GM18499 (cell line): ENCODE results near the gene TTN.

Experiments
- ATAC-seq: cut with Tn5 transposase; IDR thresholded peaks from one replicate; pipeline ENCODE4 v1.9.1; 2021; ENCODE audit warnings: moderate number of reproducible peaks; ENCODE audit not compliant: insufficient read depth, unreplicated experiment

The TTN gene

DNA sequence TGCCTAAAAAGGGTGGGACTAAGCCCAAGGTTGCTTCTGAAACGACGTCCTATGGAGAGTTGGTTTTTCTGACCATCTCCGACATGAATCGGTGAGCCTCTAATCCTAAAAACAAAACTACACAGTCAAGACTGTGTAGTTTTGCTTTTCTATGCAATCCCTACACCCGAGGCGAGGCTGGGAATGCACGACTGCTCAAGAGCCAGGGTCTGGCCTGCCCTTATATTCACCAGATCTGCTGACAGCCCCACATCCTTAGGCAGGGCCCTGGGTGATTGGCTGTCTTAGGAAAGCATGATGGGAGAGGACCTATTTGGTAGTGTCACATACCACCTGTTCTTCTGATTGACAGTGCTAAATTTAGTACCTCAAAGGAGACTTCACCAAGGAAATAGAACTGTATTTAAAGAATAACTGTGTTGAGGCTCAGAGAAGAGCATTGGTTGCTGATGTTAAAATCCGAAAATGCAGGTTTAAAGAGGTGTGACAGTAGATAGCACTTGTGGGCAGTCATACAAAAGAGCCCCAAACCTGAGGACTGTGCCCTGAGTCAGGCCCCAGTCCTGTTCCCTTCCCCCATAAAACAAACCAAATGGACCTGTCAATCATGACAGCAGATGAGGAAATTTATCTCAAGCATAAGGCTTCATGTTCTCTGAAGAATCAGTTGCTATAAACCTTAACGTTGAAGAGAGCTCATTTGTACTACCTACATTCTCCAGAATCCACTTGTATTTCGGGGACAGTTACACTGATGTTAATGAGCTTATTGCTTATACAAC lies at the start of gene TTN:
Gene TTN (minus strand): TSS at position 197 of the 782 bp plus-strand sequence. CDS start 2,781 bp downstream, outside the sequence.
- ATAC-seq: no peak

DNA sequence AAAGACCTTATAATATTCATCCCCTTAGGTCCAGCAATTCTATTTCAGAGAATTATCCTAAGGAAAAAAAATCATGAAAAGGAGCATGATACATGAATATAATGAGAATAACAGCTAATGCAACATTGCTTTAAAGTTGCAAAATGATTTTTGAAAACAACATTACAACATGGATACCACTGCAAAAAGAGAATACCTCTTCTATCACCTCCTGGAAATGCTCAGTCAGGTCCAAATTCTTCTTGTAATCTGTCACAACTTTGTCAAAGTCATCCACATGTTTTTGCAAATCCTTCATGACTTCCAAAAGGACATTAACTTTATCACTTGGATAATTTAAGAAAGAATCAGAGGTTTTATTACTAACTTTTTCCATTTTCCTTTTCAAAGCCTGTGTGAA lies 47.9 kb upstream of the TTN start:
- ATAC-seq: no peak

DNA sequence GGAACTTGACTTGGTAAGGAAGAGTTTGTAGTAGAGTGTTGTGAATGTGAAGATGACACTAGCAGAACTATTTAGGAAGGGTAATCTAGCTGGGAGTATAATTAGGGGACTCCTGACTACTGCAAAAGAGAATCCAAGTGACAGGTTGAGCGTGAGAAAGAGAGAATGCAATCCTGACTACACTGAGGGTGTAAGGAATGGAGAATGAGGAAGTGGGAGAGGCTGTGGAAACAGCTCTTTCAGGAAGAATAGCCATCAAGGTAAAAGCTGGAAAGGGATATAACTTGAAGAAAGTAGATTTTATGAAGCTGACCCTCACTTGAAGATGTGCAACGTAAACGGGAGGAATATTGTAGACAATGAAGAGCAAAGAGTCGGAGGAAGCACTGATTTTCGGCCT lies 41.1 kb upstream of the TTN start:
- ATAC-seq: no peak

DNA sequence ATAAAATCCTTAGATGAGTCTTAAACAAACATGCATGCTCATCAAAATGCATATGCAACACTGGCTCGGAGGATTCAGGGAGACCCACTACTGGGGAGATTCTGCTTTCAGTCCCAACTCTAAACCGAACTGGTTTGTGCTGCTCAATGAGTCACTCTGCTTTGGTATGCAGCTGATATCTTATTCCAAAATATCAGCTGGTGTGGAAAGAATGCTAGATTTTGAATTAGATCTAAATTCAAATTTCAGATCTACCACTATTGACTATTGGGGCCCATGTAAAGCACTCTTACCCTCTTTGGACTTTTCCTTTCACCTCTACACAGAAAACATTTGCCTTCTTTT lies 39.2 kb upstream of the TTN start:
- no peak for ATAC-seq

DNA sequence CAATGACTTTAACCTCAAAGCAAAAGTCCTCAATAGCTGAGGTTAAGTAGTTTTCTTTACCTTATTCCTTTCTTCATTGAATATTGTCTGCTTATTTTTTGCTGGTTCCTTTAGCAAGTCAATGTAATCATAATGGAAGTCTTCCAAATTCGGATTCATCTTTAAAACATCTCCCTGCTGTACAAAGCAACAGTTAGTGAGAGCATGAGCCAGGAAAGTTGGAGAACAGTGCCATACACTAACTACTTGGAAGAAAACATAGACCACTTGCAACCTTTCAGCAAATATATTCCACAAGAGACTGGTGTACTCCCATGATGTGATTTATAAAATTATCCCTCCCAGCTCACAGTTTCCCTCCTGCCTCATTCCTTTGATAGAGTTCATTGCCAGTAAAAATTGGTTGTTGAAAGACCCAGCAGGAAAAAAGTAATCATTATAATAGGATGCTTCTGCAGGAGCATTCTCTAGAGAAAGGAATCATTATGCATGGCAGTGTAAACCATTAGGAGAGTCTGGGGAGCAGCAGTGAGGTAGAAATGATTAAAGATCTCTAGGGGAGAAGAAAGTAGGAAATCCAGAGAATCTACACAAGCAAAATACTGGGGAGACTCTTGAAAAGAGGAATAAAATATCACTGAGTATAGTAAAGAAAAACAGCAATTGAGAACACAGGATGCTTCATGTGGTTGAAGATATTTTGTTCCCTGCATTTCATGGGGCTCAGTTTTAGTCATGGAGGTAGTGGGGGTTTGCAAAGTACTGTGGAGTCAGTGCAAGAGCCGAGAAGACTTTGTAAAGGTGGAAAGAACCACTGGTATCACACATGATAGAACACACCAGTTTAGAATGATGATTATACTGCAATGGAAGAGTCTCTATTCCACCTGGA lies 38.6 kb upstream of the TTN start:
- ATAC-seq: no peak

DNA sequence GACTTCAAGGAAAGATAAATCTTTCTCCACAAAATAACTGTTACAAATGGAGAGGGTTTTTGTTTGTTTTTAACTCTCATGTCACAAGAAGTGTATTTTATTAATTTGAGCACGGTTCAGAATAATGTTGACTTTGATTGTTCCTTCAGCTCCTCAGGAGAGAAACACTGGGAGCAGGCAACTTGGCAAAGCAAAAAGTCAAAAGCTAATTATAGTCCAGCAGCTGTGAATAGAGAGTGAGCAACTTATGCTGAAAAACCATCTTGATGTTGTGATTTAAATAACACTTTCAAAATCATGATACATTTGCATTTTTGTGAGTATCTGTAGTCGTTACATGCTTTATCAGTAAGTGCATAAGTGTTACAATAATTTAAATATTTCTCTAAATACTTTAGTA lies 37.5 kb upstream of the TTN start:
- ATAC-seq: no peak

DNA sequence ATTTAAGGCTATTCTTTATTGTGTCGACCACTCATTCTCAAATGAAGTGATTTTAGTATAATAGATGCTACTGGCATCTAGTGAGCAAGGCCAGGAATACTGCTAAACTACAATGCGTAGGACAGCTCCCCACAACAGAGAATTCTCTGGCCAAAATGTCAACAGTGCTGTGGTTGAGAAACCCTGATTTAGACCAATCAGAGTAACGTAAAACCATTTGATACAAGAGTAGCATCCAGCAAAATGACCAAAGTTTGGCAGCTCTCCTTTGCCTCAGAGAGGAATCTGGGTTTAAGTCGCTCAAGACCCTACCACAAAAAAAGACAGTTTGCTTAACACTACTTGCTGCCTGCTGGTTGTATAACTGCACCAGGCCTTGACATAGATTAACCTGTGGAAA lies 37.0 kb upstream of the TTN start:
- no peak for ATAC-seq

DNA sequence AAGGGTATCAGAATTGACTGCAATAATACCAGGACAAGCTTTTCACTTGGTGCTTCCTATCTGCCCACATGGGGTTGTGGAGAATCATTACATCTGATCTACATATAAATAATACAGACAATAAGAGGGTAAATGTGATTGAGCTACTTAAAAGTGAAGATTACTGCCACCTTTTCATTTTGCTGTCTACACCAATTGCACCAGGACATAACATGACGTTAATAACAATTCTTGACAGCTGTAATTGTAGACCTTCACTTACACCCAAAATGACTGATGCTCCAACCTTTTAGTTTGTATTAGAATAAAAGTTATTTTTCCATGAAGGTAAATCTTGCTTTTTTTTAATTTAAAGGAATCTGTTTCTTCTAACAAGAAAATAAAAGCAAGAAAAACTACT lies 36.5 kb upstream of the TTN start:
- ATAC-seq: no peak

DNA sequence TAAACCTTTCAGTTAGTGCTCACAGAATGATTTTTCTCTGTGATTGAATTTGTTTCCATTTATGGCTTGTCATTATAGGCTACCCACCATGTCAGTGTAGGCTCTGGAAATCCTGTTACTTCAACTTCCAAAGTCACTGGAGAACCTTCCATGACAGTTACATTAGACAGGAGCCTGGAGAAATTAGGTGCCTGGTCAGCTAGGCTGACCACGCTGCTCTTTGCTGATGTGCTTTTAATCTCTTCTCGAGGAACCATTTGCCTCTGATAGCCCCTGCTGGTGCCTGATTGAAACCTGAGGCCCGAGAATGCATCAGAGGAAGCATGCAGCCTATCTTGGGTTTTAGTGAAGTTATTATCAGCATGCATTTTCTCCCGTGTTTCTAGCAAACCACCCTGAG lies 29.6 kb upstream of the TTN start:
- no peak for ATAC-seq

DNA sequence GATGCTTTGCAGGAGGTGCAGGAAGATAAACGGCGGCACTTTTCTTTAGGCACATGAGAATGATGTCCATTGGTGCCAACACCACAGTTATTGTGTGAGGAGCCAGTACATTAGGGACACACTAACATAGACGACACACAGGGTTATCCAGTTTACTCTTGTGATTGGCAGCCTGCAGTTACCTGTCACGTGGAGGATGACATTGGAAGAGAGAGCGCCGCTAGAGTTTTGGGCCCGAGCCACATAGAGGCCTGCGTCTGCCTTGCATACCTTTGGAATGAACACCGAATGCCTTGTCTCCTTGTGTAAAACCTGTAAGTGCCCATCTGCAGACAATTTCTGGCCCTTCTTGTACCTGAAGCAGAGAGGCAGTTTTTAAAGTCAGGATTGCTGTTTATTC lies 26.9 kb upstream of the TTN start:
- no peak for ATAC-seq

DNA sequence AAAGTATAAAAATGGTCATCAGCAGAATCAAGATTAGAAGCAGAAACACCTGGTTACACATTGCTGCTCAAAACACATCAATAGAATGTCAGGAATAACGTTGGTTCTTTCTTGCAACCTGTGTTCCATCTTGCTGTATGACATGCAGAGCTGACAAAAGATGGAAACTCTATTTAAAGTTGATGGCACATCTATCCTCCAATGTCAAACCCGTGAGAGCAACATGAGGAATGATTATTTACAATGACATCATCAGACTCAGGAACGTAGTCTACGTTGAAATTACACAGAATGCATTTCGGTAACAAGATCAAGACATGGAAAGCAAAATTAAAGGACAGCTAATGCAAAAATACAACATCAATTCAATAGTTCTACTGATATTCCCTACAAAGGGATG lies 26.2 kb upstream of the TTN start:
- ATAC-seq: no peak

DNA sequence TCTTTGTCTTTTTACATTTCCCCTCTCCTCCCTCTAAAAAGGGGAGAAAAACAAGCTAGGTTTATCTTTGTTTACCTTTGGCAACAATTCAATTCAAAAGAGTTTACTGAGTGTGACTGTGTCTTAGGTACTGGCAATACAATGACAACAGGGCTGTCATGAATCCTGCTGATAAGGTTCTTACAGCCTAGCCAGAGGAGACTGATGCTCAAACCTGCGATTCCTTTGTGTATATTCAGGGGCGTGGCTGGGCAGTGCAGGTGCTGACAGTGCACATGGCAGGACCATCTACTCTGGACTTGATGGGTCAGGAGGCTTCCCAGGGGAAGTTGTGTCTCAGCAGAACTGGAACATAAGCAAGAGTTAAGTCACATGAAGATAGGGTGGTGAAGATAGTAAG lies 23.2 kb upstream of the TTN start:
- ATAC-seq: no peak

DNA sequence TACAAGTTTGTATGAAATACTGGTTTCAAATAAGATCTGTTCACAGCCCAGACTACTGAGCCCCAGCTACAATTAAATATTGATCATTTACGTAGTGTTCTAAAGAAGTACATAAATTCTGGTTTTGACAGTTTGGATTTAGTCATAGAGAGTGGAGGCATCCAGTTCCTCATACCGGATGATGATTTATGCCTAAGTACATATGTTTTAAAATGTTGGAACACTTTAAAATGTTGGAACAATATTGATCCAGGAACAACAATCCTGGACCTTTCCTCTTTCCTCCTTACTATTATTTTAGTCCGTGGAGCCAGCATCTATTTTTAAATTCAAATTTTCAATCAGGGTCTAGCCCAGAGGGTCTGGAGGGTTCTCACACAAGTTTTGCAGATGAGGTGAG lies 22.8 kb upstream of the TTN start:
- ATAC-seq: no peak

DNA sequence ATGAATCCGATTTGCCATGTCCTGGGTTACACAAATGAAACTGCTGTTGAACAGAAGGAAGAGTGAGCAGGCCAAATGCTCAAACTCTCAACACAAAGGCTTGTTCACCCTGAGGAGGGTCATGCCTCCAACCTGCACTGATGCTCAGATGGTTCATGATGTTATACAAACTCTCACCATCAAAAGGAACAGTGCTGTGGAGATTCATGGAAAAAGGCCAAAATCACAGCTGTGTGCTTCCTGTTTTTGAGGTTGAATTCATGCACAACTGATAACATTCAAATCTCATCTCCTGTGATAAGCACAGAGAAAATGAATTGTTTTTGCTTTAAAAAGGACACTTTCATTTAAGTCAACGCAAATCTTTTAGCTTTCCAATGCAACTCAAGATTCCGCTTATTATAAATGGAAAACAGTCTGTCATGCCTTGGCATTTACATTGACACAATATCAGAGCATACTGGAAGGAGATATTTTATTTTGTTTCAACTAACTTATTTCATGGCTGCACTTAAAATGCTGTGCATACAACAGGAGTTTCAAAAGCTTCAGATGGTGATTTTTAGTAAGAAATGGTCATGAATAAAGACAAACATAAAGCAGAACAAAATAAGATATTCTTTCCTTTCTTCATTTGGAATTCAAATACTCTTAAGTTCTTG lies 22.2 kb upstream of the TTN start:
- no peak for ATAC-seq

DNA sequence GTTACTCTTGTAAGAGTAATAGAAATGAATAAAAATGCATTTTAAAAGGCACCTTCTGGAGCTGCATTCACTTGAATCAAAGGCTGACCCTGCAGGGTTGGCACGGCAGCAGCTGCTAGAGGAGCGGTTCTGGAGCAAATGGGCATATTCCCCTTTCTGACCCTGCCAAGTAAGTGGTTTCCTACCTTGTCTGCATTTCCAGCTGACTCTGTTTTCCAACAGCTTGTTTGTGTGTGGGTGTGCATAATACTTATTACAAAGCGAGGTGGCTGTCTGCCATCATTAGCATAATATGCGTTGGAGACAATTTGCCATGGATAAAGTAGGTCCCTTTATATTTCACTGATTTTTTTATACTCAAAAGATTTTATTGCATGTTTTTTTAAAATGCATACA lies 21.3 kb upstream of the TTN start:
- no peak for ATAC-seq

DNA sequence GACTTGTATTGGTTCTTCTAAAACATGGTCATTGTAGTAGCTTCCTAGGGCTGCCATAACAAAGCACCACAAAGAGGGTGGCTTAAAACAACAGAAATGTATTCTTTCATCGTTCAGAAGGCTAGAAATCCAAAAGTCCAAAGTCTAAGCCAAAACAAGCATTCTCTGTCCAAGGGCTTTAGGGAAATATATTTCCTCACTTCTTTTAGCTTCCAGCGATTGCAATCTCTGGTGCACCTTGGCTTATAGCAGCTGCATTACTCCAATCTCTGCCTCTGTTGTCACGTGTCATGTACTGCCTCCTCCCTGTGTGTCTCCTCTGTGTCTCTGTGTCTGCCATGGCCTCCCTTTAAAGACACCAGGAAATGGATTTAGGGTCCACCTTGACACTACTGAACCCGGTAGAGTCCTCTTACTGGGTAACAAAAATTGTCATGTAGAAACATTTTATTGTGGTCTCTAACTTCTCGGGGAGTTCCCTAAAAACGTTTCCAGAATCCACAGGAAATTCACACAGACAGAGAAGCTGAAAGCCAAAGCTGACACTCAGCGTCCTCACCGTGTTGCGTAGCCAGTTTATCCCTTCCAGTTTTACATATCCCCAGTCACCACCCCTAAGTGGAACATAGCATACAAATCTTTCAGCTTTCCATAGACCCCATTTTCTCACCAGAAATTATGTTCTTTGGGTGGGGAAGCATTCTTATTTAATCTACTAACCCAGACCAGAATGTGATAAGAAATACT lies 20.7 kb upstream of the TTN start:
- no peak for ATAC-seq

DNA sequence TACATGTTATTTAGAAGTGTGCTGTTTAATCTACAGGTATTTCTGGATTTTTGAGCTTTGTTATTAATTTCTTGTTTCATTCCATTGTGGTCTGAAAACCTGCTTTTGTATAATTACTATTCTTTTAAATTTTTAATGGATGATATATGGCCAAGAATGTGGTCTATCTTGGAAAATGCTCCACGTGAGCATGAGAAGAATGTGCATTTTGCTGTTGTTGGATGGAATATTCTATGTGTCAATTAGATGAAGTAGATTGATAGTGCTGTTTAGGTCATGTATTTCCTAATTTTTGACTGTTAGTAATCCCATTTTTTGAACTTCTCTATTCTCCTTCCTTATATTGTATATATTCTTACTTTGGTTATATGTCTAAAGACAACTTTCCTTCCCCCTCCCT lies 19.9 kb upstream of the TTN start:
- ATAC-seq: no peak

DNA sequence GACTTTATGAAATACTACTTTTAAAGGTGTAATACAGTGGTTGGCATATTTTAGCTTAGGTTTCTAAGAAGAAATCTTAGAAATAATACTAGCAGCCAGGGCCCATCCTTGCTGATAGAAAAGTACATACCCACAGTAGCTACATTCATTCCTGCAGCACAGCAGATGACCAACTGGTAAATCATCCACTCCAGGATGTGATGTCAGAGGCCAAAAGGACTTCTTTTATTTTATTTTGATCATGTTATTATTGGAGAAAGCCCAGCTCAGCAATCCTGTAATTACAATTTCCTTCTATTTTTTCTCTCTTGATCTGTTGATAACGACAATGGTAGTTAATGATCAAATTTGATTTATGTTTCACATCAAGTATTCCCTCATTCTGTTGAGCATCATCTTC lies 18.0 kb upstream of the TTN start:
- ATAC-seq: no peak

DNA sequence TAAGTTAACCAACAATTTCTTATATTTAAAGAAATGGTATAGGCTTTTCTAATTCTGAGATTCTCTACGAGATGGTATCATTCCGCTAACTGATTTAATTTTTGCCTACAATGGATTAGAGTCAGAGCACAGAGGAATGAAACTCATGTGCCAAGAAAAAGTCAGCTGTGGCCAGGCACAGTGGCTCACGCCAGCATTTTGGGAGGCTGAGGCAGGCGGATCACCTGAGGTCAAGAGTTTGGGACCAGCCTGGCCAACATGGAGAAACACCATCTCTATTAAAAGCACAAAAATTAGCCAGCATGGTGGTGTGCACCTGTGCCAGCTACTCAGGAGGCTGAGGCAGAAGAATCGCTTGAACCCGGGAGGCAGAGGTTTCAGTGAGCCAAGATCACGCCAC lies 17.0 kb upstream of the TTN start:
- no peak for ATAC-seq

DNA sequence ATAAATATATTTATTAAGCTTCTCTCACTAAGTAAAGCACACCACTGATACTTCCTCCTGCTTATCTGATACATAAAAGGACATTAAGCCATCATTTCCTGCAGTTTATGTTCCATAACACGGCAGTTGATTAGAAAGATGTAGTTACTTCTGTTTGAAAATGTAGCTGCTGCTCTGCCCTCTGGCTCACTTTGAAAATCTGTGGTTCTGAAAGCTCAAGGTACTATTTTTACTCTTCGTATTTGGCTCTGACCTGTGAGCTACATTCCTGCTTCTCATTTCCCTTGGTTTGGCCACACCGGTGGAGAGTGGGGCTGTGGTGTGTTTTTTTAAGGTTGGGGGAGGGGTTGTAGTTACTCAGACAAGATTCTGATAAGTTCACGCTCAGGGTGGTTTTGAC lies 12.8 kb upstream of the TTN start:
- ATAC-seq: peak; percentile 75
